ENCODE results near the gene BCAS3.

BCAS3 gene

GRCh38 chr17:61130330-61130729 lies 452.7 kb downstream of the BCAS3 start:
- no peak for TF ChIP-seq EZH2phosphoT487 (IDR thresholded peaks at IDR 0.05; ENCODE audit: borderline replicate concordance, low read length)
- TF ChIP-seq, protein P1, sequence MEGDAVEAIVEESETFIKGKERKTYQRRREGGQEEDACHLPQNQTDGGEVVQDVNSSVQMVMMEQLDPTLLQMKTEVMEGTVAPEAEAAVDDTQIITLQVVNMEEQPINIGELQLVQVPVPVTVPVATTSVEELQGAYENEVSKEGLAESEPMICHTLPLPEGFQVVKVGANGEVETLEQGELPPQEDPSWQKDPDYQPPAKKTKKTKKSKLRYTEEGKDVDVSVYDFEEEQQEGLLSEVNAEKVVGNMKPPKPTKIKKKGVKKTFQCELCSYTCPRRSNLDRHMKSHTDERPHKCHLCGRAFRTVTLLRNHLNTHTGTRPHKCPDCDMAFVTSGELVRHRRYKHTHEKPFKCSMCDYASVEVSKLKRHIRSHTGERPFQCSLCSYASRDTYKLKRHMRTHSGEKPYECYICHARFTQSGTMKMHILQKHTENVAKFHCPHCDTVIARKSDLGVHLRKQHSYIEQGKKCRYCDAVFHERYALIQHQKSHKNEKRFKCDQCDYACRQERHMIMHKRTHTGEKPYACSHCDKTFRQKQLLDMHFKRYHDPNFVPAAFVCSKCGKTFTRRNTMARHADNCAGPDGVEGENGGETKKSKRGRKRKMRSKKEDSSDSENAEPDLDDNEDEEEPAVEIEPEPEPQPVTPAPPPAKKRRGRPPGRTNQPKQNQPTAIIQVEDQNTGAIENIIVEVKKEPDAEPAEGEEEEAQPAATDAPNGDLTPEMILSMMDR (IDR thresholded peaks at IDR 0.05; ENCODE audit: low read depth, low read length, poor library complexity, severe bottlenecking), result no peak
- Histone ChIP-seq H3K27ac (ENCODE audit: low read depth, low read length) (no peak overlapping the region), H3K79me2 (ENCODE audit: control insufficient read depth, low read length) (no peaks in the 10 kb centered on the region), H4K20me1 (ENCODE audit: control insufficient read depth, insufficient read depth, low read depth, low read length) (no peaks in the 10 kb centered on the region), H3K4me2 (ENCODE audit: low read length) (no peak overlapping the region), H3K4me1 (ENCODE audit: control insufficient read depth, low read length) (no peaks in the 10 kb centered on the region), H3K27me3 (ENCODE audit: control insufficient read depth, low read length) (no peaks in the 10 kb centered on the region; the same call in 1 of the 2 replicates), H3K9me3 (ENCODE audit: control insufficient read depth, insufficient read depth, low read length) (no peaks in the 10 kb centered on the region), H3K36me3 (ENCODE audit: control insufficient read depth, low read length) (no peaks in the 10 kb centered on the region), H3K9me2 (replicated peaks; ENCODE audit: control insufficient read depth, low read length) (no peaks in the 10 kb centered on the region), H3F3A (ENCODE audit: control insufficient read depth, insufficient read depth) (no peaks in the 10 kb centered on the region), H3K4me3 (ENCODE audit: low read length) (no peak overlapping the region)

DNA sequence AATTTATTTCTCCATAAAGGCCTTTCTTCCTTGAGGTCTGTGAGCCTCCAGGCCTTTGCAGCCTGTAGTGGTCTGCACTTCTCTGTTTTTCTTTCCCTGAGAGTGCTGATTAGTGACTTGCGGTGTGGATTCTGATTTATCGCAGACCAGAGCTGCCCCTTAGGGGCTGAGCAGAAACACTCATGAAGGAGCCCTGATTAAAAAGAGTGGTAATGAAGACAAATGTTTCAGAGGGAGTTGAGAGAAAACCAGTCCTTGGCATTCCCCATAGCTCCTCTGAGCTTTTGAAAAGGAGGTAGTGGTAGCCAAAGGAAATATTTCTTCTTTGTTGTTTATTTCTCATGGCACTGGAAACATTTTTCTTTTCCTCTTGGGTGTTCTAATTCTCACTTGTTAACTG lies 453.9 kb downstream of the BCAS3 start:
- no peak overlapping the region for H3K4me2 ChIP-seq (ENCODE audit: low read length)
- TF ChIP-seq, protein P1 (IDR thresholded peaks at IDR 0.05; ENCODE audit: low read depth, low read length, poor library complexity, severe bottlenecking), result no peak
- TF ChIP-seq EZH2phosphoT487 (IDR thresholded peaks at IDR 0.05; ENCODE audit: borderline replicate concordance, low read length), result no peak
- H3K27ac ChIP-seq (ENCODE audit: low read depth, low read length), result no peak overlapping the region

DNA sequence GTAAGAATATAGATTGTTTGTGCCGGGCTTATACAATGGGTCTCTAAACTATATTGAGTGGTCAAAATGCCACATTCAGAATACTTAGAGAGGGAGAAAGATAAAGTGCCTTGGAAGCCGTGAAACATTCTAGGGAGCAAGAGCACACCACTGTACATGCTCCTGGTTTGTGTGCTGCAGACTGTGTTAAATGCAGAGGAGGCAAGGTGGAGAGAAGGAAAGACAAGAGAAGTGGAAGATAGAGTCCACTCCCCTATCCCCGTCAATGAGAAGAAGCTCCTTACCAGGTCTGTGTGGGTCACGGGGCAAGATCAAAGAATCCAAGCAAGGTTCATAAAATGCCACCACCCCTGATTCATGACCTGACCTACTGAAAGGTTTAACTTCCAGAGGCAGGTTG lies 454.9 kb downstream of the BCAS3 start:
- H3K4me2 ChIP-seq (ENCODE audit: low read length), result no peak overlapping the region
- no peaks in the 10 kb centered on the region for H3K4me1 ChIP-seq (ENCODE audit: control insufficient read depth, low read length)
- no peaks in the 10 kb centered on the region for H3K79me2 ChIP-seq (ENCODE audit: control insufficient read depth, low read length)
- H3K4me3 ChIP-seq (ENCODE audit: low read length), result no peak overlapping the region
- no peaks in the 10 kb centered on the region for H4K20me1 ChIP-seq (ENCODE audit: control insufficient read depth, insufficient read depth, low read depth, low read length)
- no peaks in the 10 kb centered on the region; the same call in 1 of the 2 replicates for H3K27me3 ChIP-seq (ENCODE audit: control insufficient read depth, low read length)
- H3F3A ChIP-seq (ENCODE audit: control insufficient read depth, insufficient read depth), result no peaks in the 10 kb centered on the region
- H3K9me3 ChIP-seq (ENCODE audit: control insufficient read depth, insufficient read depth, low read length), result no peaks in the 10 kb centered on the region
- TF ChIP-seq EZH2phosphoT487 (IDR thresholded peaks at IDR 0.05; ENCODE audit: borderline replicate concordance, low read length), result no peak
- TF ChIP-seq, protein P1 (IDR thresholded peaks at IDR 0.05; ENCODE audit: low read depth, low read length, poor library complexity, severe bottlenecking), result no peak
- H3K36me3 ChIP-seq (ENCODE audit: control insufficient read depth, low read length), result no peaks in the 10 kb centered on the region
- H3K27ac ChIP-seq (ENCODE audit: low read depth, low read length), result no peak overlapping the region
- no peaks in the 10 kb centered on the region for H3K9me2 ChIP-seq (replicated peaks; ENCODE audit: control insufficient read depth, low read length)

More for the DNA sequence above, 453.9 kb downstream of the BCAS3 start:
- no peak overlapping the region for H3K4me3 ChIP-seq (ENCODE audit: low read length)
- no peaks in the 10 kb centered on the region; the same call in 1 of the 2 replicates for H3K27me3 ChIP-seq (ENCODE audit: control insufficient read depth, low read length)
- H3F3A ChIP-seq (ENCODE audit: control insufficient read depth, insufficient read depth), result no peaks in the 10 kb centered on the region
- H3K9me3 ChIP-seq (ENCODE audit: control insufficient read depth, insufficient read depth, low read length), result no peaks in the 10 kb centered on the region
- H3K9me2 ChIP-seq (replicated peaks; ENCODE audit: control insufficient read depth, low read length), result no peaks in the 10 kb centered on the region
- no peaks in the 10 kb centered on the region for H3K4me1 ChIP-seq (ENCODE audit: control insufficient read depth, low read length)
- no peaks in the 10 kb centered on the region for H3K79me2 ChIP-seq (ENCODE audit: control insufficient read depth, low read length)
- H4K20me1 ChIP-seq (ENCODE audit: control insufficient read depth, insufficient read depth, low read depth, low read length), result no peaks in the 10 kb centered on the region
- H3K36me3 ChIP-seq (ENCODE audit: control insufficient read depth, low read length), result no peaks in the 10 kb centered on the region

Measured in DOHH2 (cell line).